SK-N-SH treated with all-trans-retinoic acid at 6 μM for 48 hours (cell line): ENCODE measurements around the gene FRMD5.

Experiments used
- BACH2 ChIP-seq: fragments of 250-450 bp; sonication (Bioruptor Pico); IDR thresholded peaks from 2 replicates; pipeline ENCODE4 v1.9.0; 2021; ENCODE audit warnings: mild to moderate bottlenecking, borderline replicate concordance
- ZNF70 ChIP-seq: fragments of 450-650 bp; formaldehyde crosslinking; IDR thresholded peaks from 2 replicates; pipeline ENCODE4 v1.5.0; 2020; ENCODE audit warnings: mild to moderate bottlenecking, moderate library complexity
- TF ChIP-seq, protein P1 (sequence below): fragments of 250-450 bp; sonication (Bioruptor Pico); IDR thresholded peaks from 2 replicates; pipeline ENCODE4 v1.5.0; 2020; ENCODE audit warnings: mild to moderate bottlenecking, moderate library complexity

DNA sequence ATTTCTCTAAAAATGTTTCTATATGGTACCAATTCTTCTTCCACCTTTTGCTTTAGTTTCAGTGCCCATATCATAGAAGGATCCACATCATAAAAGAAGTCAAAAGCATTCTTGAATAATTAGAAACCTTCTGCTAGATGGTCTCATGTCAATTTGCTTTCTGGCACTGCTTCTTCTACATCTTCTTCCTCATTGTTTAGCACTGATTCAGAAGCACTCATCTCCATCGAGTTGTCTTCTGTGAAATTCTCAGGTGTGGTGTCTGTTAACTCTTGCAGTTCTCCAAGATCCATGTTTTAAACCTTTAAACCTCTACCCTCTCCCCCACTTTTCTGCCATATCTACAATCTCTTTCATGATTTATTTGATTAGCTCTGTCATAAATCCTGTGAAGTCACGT is 213.5 kb downstream of the FRMD5 start:
- TF ChIP-seq, protein P1, sequence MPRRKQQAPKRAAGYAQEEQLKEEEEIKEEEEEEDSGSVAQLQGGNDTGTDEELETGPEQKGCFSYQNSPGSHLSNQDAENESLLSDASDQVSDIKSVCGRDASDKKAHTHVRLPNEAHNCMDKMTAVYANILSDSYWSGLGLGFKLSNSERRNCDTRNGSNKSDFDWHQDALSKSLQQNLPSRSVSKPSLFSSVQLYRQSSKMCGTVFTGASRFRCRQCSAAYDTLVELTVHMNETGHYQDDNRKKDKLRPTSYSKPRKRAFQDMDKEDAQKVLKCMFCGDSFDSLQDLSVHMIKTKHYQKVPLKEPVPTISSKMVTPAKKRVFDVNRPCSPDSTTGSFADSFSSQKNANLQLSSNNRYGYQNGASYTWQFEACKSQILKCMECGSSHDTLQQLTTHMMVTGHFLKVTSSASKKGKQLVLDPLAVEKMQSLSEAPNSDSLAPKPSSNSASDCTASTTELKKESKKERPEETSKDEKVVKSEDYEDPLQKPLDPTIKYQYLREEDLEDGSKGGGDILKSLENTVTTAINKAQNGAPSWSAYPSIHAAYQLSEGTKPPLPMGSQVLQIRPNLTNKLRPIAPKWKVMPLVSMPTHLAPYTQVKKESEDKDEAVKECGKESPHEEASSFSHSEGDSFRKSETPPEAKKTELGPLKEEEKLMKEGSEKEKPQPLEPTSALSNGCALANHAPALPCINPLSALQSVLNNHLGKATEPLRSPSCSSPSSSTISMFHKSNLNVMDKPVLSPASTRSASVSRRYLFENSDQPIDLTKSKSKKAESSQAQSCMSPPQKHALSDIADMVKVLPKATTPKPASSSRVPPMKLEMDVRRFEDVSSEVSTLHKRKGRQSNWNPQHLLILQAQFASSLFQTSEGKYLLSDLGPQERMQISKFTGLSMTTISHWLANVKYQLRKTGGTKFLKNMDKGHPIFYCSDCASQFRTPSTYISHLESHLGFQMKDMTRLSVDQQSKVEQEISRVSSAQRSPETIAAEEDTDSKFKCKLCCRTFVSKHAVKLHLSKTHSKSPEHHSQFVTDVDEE (CRISPR knock-in tag) = no peak
- TF ChIP-seq BACH2 (CRISPR knock-in tag) (no peak), ZNF70 (CRISPR knock-in tag) (no peak)
